ENCODE results near the gene CNOT4. TPM values are rescaled to one million over a fixed set of nuclear protein-coding genes. Genes with fewer than 3 reads are reported as not detected.
"Not testable (repeated sequence)": the region's sequence is repeated elsewhere in the genome, so short reads cannot be mapped to it uniquely, and the experiment has no call there.

CNOT4 gene
- total RNA-seq, 2 donors from 2014 or later, result 19.0 to 44.7 TPM

- H3K36me3 ChIP-seq, result no peaks in the 10 kb centered on the region
- 34% methylated on average over 3 of the region's 3 CpGs for WGBS
Observed at GRCh38 chr7:135480966-135481597, 28.8 kb downstream of the CNOT4 start.

GRCh38 chr7:135475521-135475920 lies 34.4 kb downstream of the CNOT4 start:
- Histone ChIP-seq H3K27me3 (replicated peaks; ENCODE audit: insufficient read depth) (no peaks in the 10 kb centered on the region), H3K27ac (no peak overlapping the region), H3K36me3 (no peaks in the 10 kb centered on the region), H3K4me1 (replicated peaks) (no peaks in the 10 kb centered on the region), H3K4me3 (no peak overlapping the region), H3K9me3 (no peaks in the 10 kb centered on the region)
- DNase-seq (ENCODE audit: low spot score), result no peak
- intact Hi-C loops (cut with DNase I), result no loop called here
- TF ChIP-seq POLR2A (IDR thresholded peaks at IDR 0.05) (no peak), POLR2AphosphoS5 (IDR thresholded peaks at IDR 0.05) (no peak), CTCF (IDR thresholded peaks at IDR 0.05) (no peak)
- WGBS, result 95% methylated on average over 4 of the region's 4 CpGs

More at GRCh38 chr7:135480966-135481597, 28.8 kb downstream of the CNOT4 start:
- Histone ChIP-seq H3K4me3 (no peak overlapping the region), H3K27ac (no peak overlapping the region), H3K4me1 (replicated peaks) (no peaks in the 10 kb centered on the region), H3K9me3 (no peaks in the 10 kb centered on the region), H3K27me3 (replicated peaks; ENCODE audit: insufficient read depth) (no peaks in the 10 kb centered on the region)
- intact Hi-C loops (cut with DNase I), result no loop called here
- TF ChIP-seq POLR2A (IDR thresholded peaks at IDR 0.05), result no peak
- no peak for TF ChIP-seq POLR2AphosphoS5 (IDR thresholded peaks at IDR 0.05)
- TF ChIP-seq CTCF (IDR thresholded peaks at IDR 0.05), result no peak
- no peak for DNase-seq (ENCODE audit: low spot score)

GRCh38 chr7:135469705-135470104 lies 40.2 kb downstream of the CNOT4 start:
- H3K36me3 ChIP-seq; H3K27me3 ChIP-seq (replicated peaks; ENCODE audit: insufficient read depth); H3K27ac ChIP-seq; H3K4me3 ChIP-seq; H3K9me3 ChIP-seq; intact Hi-C loops (cut with DNase I); H3K4me1 ChIP-seq (replicated peaks); DNase-seq (ENCODE audit: low spot score): not testable (repeated sequence)
- 95% methylated on average over 4 of the region's 4 CpGs for WGBS

- TF ChIP-seq POLR2A (IDR thresholded peaks at IDR 0.05) (no peak), CTCF (IDR thresholded peaks at IDR 0.05) (no peak), POLR2AphosphoS5 (IDR thresholded peaks at IDR 0.05) (no peak)
- Histone ChIP-seq H3K27ac (no peak overlapping the region), H3K27me3 (replicated peaks; ENCODE audit: insufficient read depth) (no peaks in the 10 kb centered on the region), H3K9me3 (no peaks in the 10 kb centered on the region), H3K4me3 (no peak overlapping the region), H3K4me1 (replicated peaks) (no peaks in the 10 kb centered on the region), H3K36me3 (no peaks in the 10 kb centered on the region)
- whole genome bisulfite sequencing, result 84% methylated on average over 5 of the region's 5 CpGs
- no peak for DNase-seq (ENCODE audit: low spot score)
- intact Hi-C loops (cut with DNase I), result no loop called here
Observed at GRCh38 chr7:135467207-135467711, 42.6 kb downstream of the CNOT4 start.

GRCh38 chr7:135466442-135467206 lies 43.3 kb downstream of the CNOT4 start:
- TF ChIP-seq CTCF (IDR thresholded peaks at IDR 0.05), result no peak
- no peak for TF ChIP-seq POLR2AphosphoS5 (IDR thresholded peaks at IDR 0.05)
- no peak for TF ChIP-seq POLR2A (IDR thresholded peaks at IDR 0.05)
- Histone ChIP-seq H3K4me1 (replicated peaks) (no peaks in the 10 kb centered on the region), H3K4me3 (no peak overlapping the region), H3K9me3 (no peaks in the 10 kb centered on the region), H3K36me3 (no peaks in the 10 kb centered on the region), H3K27me3 (replicated peaks; ENCODE audit: insufficient read depth) (no peaks in the 10 kb centered on the region), H3K27ac (no peak overlapping the region)
- DNase-seq (ENCODE audit: low spot score), result no peak
- WGBS, result 87% methylated on average over 3 of the region's 3 CpGs
- intact Hi-C loops (cut with DNase I), result no loop called here

All from prostate gland (tissue), 2 donors.